OCI-M1 (cell line): ENCODE results near the gene PRSS21.

Experiments used
- DNase-seq: peaks from one replicate; lab custom pipeline; 2025; lab: John Stamatoyannopoulos, UW

PRSS21 gene

GRCh38 chr16:2816751-2817339 lies at the start of gene PRSS21:
Gene PRSS21, plus strand, starts transcription at chr16:2817237. Its CDS starts 32 bp downstream, at chr16:2817269.
- DNase-seq, result peak; percentile 47

- DNase-seq, result no peak
These were observed 49.1 kb upstream of the PRSS21 start for GRCh38 chr16:2767891-2768290.

GRCh38 chr16:2768403-2769089 lies 48.5 kb upstream of the PRSS21 start:
- DNase-seq, result no peak

GRCh38 chr16:2769100-2769529 lies 47.9 kb upstream of the PRSS21 start:
- no peak for DNase-seq

GRCh38 chr16:2769675-2770056 lies 47.4 kb upstream of the PRSS21 start:
- no peak for DNase-seq

GRCh38 chr16:2770057-2770951 lies 46.7 kb upstream of the PRSS21 start:
- no peak for DNase-seq

GRCh38 chr16:2771496-2772402 lies 45.3 kb upstream of the PRSS21 start:
- DNase-seq, result no peak

- no peak for DNase-seq
These were observed 43.7 kb upstream of the PRSS21 start for GRCh38 chr16:2773188-2773968.

GRCh38 chr16:2774161-2774891 lies 42.7 kb upstream of the PRSS21 start:
- no peak for DNase-seq

- DNase-seq, result no peak
These were observed 41.8 kb upstream of the PRSS21 start for GRCh38 chr16:2775131-2775716.

GRCh38 chr16:2775765-2776499 lies 41.1 kb upstream of the PRSS21 start:
- peak; percentile 34 for DNase-seq

GRCh38 chr16:2776500-2777139 lies 40.4 kb upstream of the PRSS21 start:
- peak; percentile 54 for DNase-seq

GRCh38 chr16:2777231-2777902 lies 39.7 kb upstream of the PRSS21 start, which contains the start of gene ELOB:
Gene ELOB, minus strand, starts transcription at chr16:2777280. Its CDS starts 41 bp downstream, at chr16:2777239.
- peak; percentile 90 for DNase-seq

GRCh38 chr16:2777903-2778629 lies 39.0 kb upstream of the PRSS21 start:
- peak; percentile 54 for DNase-seq

GRCh38 chr16:2778630-2778958 lies 38.4 kb upstream of the PRSS21 start:
- DNase-seq, result no peak

GRCh38 chr16:2779151-2779920 lies 37.7 kb upstream of the PRSS21 start:
- DNase-seq, result no peak
